GM15510 (cell line): ENCODE data around the gene JMJD8.

Experiments used
- POLR2A ChIP-seq: IDR thresholded peaks from 3 replicates; pipeline ENCODE4 v1.6.1; 2011; ENCODE audit warnings: borderline replicate concordance; ENCODE audit not compliant: insufficient read length; ENCODE audit errors: extremely low read depth

JMJD8 gene

GRCh38 chr16:689175-689897 is 5.2 kb upstream of the JMJD8 start:
- TF ChIP-seq POLR2A: no peak

- no peak for TF ChIP-seq POLR2A
These were observed 3.4 kb upstream of the JMJD8 start for GRCh38 chr16:687499-687898.

DNA sequence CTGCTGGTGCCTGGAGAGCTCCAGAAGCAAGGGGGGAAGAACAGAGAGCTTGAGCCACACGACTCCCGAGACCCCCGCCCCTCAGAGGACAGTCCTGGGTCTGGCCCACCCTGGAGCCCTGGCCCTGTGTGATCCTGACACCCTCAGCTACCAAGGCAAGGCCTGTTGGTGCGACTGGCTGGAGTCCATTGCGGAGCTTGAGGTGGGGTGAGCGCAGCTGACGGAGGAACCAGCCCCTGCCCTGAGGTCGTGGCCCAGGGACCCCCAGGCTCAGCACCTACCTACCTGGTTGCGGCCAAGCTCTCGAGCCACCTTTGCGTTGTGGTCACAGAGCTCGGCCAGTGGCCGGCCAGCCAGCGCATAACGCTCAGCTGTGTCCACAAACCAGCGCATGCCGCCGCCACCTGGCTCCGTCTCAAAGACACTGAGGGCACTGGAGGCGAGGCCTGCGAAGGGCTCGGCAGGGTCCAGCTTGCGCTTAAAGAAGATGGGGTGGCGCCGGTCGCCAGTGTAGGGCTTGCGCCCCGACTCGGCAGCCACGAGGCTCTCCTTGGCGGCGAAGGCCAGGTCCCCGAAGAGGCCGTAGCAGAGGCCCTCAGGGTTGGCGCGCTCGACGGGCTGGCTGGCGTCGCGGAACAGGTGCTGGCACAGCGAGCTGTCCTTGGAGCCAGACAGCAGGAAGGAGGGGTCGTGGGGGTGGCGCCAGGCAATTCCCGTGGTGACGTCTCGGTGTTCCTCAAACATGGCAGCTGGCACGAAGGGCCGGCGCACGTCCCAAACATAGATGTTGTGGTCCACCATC is 2.5 kb upstream of the JMJD8 start:
- TF ChIP-seq POLR2A: no peak

GRCh38 chr16:685967-686366 is 1.8 kb upstream of the JMJD8 start:
- TF ChIP-seq POLR2A: no peak

DNA sequence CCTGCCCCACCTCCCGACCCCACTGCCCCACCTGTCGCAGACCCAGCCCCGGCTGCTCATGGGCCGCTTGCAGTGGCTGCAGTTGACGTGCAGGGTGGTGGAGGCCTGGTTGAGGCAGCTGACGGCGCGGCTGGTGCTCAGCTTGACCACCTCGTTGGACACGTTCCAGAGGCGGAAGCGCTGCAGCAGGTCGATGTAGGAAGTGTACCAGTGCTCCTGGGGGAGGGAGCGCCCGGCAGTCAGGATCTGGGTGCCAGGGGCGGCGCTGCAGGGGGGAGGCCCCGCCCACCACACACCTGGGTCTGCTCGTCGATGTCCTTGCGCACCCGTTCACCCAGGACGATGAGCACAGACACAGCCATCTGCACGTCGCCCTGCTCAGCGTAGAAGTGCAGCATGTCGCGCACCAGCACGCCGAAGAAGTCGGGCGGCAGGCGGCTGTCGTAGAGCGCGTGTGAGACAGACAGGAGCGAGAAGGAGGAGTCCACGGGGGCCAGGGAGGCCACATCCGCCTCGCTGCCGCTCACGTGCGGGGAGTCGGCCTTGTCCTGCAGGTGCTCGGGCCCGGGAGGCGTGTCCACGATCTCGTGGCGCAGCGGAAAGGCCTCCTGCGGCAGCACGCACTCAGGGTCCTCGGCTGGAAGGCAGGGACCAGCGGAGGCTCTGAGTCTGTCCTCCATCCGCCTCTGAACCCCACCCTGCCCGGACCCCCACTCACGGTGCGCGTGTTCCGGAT is 995 bp upstream of the JMJD8 start:
- TF ChIP-seq POLR2A: no peak

GRCh38 chr16:683396-684070 is 601 bp downstream of the JMJD8 start:
- no peak for TF ChIP-seq POLR2A

DNA sequence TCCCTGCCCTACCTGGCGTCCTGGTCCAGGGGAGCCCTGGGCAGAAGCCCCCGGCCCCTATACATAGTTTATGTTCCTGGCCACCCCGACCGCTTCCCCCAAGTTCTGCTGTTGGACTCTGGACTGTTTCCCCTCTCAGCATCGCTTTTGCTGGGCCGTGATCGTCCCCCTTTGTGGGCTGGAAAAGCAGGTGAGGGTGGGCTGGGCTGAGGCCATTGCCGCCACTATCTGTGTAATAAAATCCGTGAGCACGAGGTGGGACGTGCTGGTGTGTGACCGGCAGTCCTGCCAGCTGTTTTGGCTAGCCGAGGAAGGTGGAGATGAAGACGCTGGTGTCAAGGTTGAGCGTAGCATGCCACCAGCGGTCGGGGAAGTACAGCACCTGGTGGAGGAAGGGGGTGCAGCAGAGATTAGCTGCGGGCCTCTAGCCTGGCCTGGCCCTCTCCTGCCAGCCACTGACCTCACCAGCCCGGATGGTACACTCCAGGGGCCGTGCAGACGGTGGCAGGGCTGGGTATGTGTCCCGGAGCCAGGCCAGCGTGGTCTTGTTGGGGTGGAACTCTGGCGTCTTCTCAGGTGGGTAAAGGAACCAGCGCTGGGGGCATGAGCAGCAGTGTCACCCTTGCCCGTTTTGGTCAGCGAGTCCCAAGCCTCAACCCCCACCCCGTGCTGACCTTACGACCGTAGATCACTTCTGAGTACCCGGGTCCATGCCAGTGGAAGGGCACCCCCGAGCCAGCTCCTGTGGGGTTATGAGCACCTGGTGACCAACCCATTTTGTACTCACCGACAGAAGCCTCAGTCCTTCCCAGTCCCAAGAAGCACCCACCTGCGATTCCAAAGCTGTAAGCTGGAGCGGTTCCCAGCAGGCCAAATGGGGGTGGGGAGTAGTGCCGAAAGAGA is 1.4 kb downstream of the JMJD8 start:
- no peak for TF ChIP-seq POLR2A

DNA sequence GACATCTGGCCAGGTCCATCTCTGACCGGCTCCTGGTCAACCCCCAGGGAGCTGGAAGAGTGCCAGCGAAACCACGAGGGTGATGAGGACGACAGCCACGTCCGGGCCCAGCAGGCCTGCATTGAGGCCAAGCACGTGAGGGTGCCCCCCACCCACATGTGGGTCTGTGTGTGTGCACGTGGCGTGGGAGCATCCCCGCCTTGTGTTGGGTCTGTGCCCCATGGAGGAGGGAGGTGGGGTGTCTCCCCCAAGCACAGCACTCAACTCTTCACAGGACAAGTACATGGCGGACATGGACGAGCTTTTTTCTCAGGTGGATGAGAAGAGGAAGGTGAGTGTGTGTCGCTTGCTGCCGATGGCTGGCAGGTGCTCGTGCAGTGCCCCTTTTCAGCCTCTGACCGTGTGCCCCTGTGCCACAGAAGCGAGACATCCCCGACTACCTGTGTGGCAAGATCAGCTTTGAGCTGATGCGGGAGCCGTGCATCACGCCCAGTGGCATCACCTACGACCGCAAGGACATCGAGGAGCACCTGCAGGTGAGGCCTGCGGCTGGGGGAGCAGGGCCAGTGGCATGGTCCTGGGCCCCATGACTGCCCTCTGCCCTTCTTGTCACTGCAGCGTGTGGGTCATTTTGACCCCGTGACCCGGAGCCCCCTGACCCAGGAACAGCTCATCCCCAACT is 2.2 kb downstream of the JMJD8 start:
- TF ChIP-seq POLR2A: no peak

- TF ChIP-seq POLR2A: no peak
These were observed 3.0 kb downstream of the JMJD8 start for GRCh38 chr16:680967-681745.

DNA sequence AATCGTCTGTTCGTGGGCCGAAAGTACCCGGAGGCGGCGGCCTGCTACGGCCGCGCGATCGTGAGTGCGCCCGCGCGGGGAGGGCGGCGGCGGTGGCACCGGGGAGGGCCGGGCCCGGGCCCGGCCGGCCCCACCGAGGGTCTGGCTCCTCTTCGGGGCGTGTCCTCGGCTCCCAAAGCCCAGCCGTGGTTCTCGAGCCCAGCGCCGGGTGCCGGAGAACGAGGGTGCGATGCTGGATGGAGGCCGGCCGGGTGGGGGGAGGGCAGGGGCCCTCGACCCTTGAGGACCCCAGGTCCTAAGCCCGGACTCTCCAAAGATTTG is 3.5 kb downstream of the JMJD8 start:
- TF ChIP-seq POLR2A: no peak

DNA sequence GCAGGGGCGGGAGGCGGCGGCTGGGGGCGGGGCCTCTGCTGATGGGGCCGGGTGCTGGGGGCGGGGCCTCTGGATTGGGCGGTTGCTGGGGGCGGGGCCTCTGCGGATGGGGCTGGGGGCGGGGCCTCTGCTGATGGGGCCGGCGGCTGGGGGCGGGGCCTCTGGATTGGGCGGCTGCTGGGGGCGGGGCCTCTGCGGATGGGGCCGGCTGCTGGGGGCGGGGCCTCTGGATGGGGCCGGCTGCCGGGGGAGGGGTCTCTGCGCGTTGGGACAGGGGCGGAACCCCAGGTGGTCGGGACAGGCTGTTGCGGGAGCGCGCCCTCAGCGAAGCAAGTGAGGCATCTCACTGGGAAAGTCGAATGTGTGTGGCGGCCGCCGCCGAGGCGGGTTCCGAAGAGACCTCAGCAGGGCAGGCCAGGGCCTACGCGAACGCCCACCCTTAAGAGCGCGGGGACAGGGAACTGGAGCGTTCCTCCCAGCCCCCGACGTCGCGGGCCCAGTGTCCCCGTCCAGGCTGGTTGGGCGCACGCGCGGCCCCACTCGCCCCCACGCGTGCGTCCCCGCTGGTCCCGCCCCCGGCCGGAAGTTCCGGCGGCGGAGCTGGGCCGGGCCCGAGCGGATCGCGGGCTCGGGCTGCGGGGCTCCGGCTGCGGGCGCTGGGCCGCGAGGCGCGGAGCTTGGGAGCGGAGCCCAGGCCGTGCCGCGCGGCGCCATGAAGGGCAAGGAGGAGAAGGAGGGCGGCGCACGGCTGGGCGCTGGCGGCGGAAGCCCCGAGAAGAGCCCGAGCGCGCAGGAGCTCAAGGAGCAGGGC is 4.1 kb downstream of the JMJD8 start, which contains the start of gene STUB1:
Gene STUB1 (plus strand): TSS at position 597 of the 811 bp plus-strand sequence. CDS start 116 bp downstream, at position 713.
- peak; percentile 95 for TF ChIP-seq POLR2A
